K562 (cell line): ENCODE measurements around the gene HSPA1B. TPM values are rescaled to one million over a fixed set of nuclear protein-coding genes. Genes with fewer than 3 reads are reported as not detected.

ENCODE experiments used
- BACH1 ChIP-seq: fragments of 200-800 bp; sonication (Bioruptor generic); IDR thresholded peaks from 2 replicates; pipeline ENCODE4 v1.6.1; 2016; ENCODE audit warnings: missing genetic modification characterization, missing compliant biosample characterization
- BHLHE40 ChIP-seq: IDR thresholded peaks from 2 replicates; pipeline ENCODE4 v1.6.1; 2011; ENCODE audit warnings: low read length, improper control_type of control experiment
- MBD2 ChIP-seq: sonication (generic); IDR thresholded peaks from 2 replicates; pipeline ENCODE4 v1.6.1; 2016; ENCODE audit warnings: low read depth, borderline replicate concordance
- NONO ChIP-seq, 2 experiments: fragments of 200-400 bp in 1 of 2; fragments of 450-650 bp in 1 of 2; formaldehyde crosslinking in 1 of 2; IDR thresholded peaks; 2 replicates each; pipeline ENCODE4 v1.6.1; 2017; ENCODE audit warnings: low read depth in 2 of 2, mild to moderate bottlenecking in 2 of 2, moderate library complexity in 2 of 2, low read length in 1 of 2
- TAF7 ChIP-seq: fragments of 450-650 bp; IDR thresholded peaks from 2 replicates; pipeline ENCODE4 v1.6.1; 2016; ENCODE audit warnings: missing genetic modification characterization, missing compliant biosample characterization
- ZBTB40 ChIP-seq, 2 experiments: fragments of 450-650 bp in 1 of 2; sonication (generic) in 1 of 2; formaldehyde crosslinking in 1 of 2; IDR thresholded peaks; 2 replicates each; pipeline versions ENCODE4 v1.7.1 to v1.9.0; 2016 to 2022; ENCODE audit warnings: inconsistent platforms in 1 of 2, mild to moderate bottlenecking in 1 of 2, missing genetic modification reagents in 1 of 2
- ZNF12 ChIP-seq: sonication (generic); formaldehyde crosslinking; IDR thresholded peaks from 2 replicates; pipeline ENCODE4 v1.4.0; 2020; ENCODE audit warnings: mild to moderate bottlenecking, missing genetic modification reagents
- ZNF165 ChIP-seq: fragments of 250-450 bp; sonication (Bioruptor Pico); IDR thresholded peaks from 2 replicates; pipeline ENCODE4 v1.4.0; 2020; ENCODE audit warnings: borderline replicate concordance
- ZNF75A ChIP-seq: fragments of 450-650 bp; formaldehyde crosslinking; IDR thresholded peaks from 2 replicates; pipeline ENCODE4 v1.4.0; 2020; ENCODE audit warnings: mild to moderate bottlenecking
- polyA plus RNA-seq, 8 experiments: library from polyadenylated mRNA; depleted of rRNA in 4 of 8; stranded (reverse) in 5 of 8; unstranded in 3 of 8; fragments of >200 nt; fragmentation: Nextera tagmentation in 2 of 8; fragmentation: Illumina TruSeq in 1 of 8; extraction: Ambion mirVana in 2 of 8; extraction: Trizol in 1 of 8; gene quantifications; 2 replicates each; pipeline versions ENCODE4 v1.2.1 to v1.2.3, GENCODE V29; 2011 to 2014; ENCODE audit warnings: inconsistent platforms in 1 of 8, missing spikeins in 1 of 8
- total RNA-seq, 7 experiments: library from RNA; depleted of rRNA in 6 of 7; stranded (reverse); fragments of >200 nt in 6 of 7; fragmentation: Illumina TruSeq in 2 of 7; extraction: Trizol in 2 of 7; gene quantifications; 2 replicates each; pipeline versions ENCODE4 v1.2.1 to v1.2.3, GENCODE V29; 2011 to 2021; ENCODE audit warnings: low replicate concordance in 1 of 7
- TF ChIP-seq, protein P1 (sequence below): fragments of 450-650 bp; IDR thresholded peaks from 2 replicates; pipeline ENCODE4 v1.6.1; 2017; ENCODE audit warnings: antibody characterized with exemption, mild to moderate bottlenecking
- TF ChIP-seq, protein P2 (sequence below), 3 experiments: fragments of 200-800 bp in 1 of 3; sonication (Bioruptor generic) in 1 of 3; sonication (generic) in 1 of 3; formaldehyde crosslinking in 1 of 3; IDR thresholded peaks; 2 replicates each; pipeline versions ENCODE4 v1.6.1 to v1.8.0; 2016 to 2022; ENCODE audit warnings: mild to moderate bottlenecking in 2 of 3, missing compliant biosample characterization in 2 of 3, missing genetic modification characterization in 2 of 3, missing genetic modification reagents in 1 of 3

Gene HSPA1B
- total and polyA plus RNA-seq, 9 of the 15 experiments (the other 6 are each of a cell fraction or from before 2014, with no cell fraction given), result 0.27 to 227 (median 51.2) TPM

DNA sequence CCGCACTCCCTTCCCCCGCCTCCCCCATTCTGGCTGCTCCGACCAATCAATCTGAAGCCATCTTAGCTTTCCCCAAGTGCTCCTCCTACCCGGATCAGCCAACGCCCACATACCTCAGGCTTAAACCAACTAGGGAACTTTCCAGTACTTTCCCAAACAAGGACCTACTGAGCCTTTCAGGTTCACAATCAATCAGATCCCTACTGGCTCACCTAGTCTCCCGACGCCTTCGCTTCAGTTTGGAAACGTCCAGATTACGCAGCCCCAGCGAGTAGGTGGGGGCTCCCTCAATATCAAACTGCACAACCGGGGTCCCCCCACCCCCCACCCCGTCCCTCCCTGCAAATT is 12.9 kb upstream of the HSPA1B start (continued):
- no peak for TF ChIP-seq ZBTB40 (IDR thresholded peaks at IDR 0.05)
- no peak for TF ChIP-seq ZBTB40 (CRISPR knock-in tag; IDR thresholded peaks at IDR 0.05)
- TF ChIP-seq MBD2, result 0 out of 2 replicates have a peak, but pooled peaks have one; percentile 4
- peak; percentile 60 for TF ChIP-seq TAF7 (tag)
- TF ChIP-seq BHLHE40, result no peak
- TF ChIP-seq ZNF12, result no peak
- TF ChIP-seq BACH1, result 0 out of 2 replicates have a peak, but pooled peaks have one; percentile 38
- 0 out of 2 replicates have a peak, but pooled peaks have one; percentile 62 for TF ChIP-seq ZNF165
- no peak for TF ChIP-seq NONO (IDR thresholded peaks at IDR 0.05; ENCODE audit: low read depth in 2 of 2, low read length in 1 of 2)
- TF ChIP-seq ZNF75A (CRISPR knock-in tag), result 0 out of 2 replicates have a peak, but pooled peaks have one; percentile 35
- TF ChIP-seq, protein P1, sequence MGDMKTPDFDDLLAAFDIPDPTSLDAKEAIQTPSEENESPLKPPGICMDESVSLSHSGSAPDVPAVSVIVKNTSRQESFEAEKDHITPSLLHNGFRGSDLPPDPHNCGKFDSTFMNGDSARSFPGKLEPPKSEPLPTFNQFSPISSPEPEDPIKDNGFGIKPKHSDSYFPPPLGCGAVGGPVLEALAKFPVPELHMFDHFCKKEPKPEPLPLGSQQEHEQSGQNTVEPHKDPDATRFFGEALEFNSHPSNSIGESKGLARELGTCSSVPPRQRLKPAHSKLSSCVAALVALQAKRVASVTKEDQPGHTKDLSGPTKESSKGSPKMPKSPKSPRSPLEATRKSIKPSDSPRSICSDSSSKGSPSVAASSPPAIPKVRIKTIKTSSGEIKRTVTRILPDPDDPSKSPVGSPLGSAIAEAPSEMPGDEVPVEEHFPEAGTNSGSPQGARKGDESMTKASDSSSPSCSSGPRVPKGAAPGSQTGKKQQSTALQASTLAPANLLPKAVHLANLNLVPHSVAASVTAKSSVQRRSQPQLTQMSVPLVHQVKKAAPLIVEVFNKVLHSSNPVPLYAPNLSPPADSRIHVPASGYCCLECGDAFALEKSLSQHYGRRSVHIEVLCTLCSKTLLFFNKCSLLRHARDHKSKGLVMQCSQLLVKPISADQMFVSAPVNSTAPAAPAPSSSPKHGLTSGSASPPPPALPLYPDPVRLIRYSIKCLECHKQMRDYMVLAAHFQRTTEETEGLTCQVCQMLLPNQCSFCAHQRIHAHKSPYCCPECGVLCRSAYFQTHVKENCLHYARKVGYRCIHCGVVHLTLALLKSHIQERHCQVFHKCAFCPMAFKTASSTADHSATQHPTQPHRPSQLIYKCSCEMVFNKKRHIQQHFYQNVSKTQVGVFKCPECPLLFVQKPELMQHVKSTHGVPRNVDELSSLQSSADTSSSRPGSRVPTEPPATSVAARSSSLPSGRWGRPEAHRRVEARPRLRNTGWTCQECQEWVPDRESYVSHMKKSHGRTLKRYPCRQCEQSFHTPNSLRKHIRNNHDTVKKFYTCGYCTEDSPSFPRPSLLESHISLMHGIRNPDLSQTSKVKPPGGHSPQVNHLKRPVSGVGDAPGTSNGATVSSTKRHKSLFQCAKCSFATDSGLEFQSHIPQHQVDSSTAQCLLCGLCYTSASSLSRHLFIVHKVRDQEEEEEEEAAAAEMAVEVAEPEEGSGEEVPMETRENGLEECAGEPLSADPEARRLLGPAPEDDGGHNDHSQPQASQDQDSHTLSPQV, result no peak
- TF ChIP-seq, protein P2, sequence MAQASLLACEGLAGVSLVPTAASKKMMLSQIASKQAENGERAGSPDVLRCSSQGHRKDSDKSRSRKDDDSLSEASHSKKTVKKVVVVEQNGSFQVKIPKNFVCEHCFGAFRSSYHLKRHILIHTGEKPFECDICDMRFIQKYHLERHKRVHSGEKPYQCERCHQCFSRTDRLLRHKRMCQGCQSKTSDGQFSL (CRISPR knock-in tag; IDR thresholded peaks at IDR 0.05), result no peak; the same call in none of the 2 replicates
- TF ChIP-seq, protein P2 (tag; IDR thresholded peaks at IDR 0.05), result peak in 1 of 2 experiments; percentile 87; a peak in 2 of 4 replicates
